K562 (cell line): ENCODE data around the gene MCU. TPM values are rescaled to one million over a fixed set of nuclear protein-coding genes. Genes with fewer than 3 reads are reported as not detected.

ENCODE experiments used
- ATAC-seq: fragments of 200-7000 bp; cut with Tn5 transposase; 3 replicates; pipeline ENCODE4 v1.9.1; 2020; ENCODE audit warnings: moderate library complexity
- BruUV-seq: library from RNA; stranded (reverse); fragments of 400-500 nt; replicated peaks from 2 replicates; lab custom pipeline; 2021; lab: Mats Ljungman, UMichigan
- CTCF ChIA-PET: fragments of 300-600 bp; formaldehyde crosslinking; extraction: SDS; loops from one replicate; lab custom pipeline; 2021; ENCODE audit warnings: low intra/inter-chr PET ratio; lab: Yijun Ruan, JAX
- POLR2A ChIA-PET: fragments of 300-600, 350-650 bp; sonication (Branson Sonifier 250); formaldehyde crosslinking; extraction: SDS; loops from one replicate; lab custom pipeline; 2021; ENCODE audit warnings: antibody characterized with exemption, inconsistent platforms; lab: Yijun Ruan, JAX
- DNase-seq, 4 experiments: peaks; one replicate each; pipeline versions ENCODE4 v3.0.0 to v3.0.0-alpha.2; 2011 to 2018; ENCODE audit warnings: low spot score in 3 of 4, mixed read lengths in 3 of 4; ENCODE audit errors: extremely low read depth in 1 of 4
- FAIRE-seq: peaks from 2 replicates; lab custom pipeline; 2011; peaks lifted over from hg19 to GRCh38; lab: Jason Lieb, UNC
- H2AFZ ChIP-seq: 2 replicates; pipeline ENCODE4 v1.6.0; 2011; ENCODE audit warnings: low read depth, low read length, control low read depth, inconsistent platforms
- H3K27ac ChIP-seq: fragments of 200-600 bp; 3 replicates; pipeline ENCODE4 v1.8.0; 2011; ENCODE audit warnings: low read depth, mild to moderate bottlenecking, control low read depth, inconsistent platforms, low read length, moderate library complexity, mixed read lengths; ENCODE audit errors: extremely low read depth
- H3K27me3 ChIP-seq, 2 experiments: fragments of 300-600 bp in 1 of 2; 2 replicates in 1 of 2; 3 replicates in 1 of 2; pipeline versions ENCODE4 v1.6.0 to v1.8.0; 2011; ENCODE audit warnings: inconsistent platforms in 2 of 2, low read length in 2 of 2, mild to moderate bottlenecking in 1 of 2, mixed read lengths in 1 of 2, moderate library complexity in 1 of 2; ENCODE audit not compliant: control insufficient read depth in 2 of 2, insufficient read depth in 2 of 2
- H3K36me3 ChIP-seq: fragments of 300-600 bp; 3 replicates; pipeline ENCODE4 v1.8.0; 2011; ENCODE audit warnings: mild to moderate bottlenecking, low read length, inconsistent platforms; ENCODE audit not compliant: control insufficient read depth, insufficient read depth
- H3K4me1 ChIP-seq, 2 experiments: fragments of 200-600 bp in 1 of 2; replicated peaks in 1 of 2; 2 replicates in 1 of 2; 3 replicates in 1 of 2; pipeline versions ENCODE4 v1.5.1 to v1.8.0; 2011; ENCODE audit warnings: inconsistent platforms in 2 of 2, low read length in 2 of 2, mild to moderate bottlenecking in 1 of 2, mixed read lengths in 1 of 2, moderate library complexity in 1 of 2; ENCODE audit not compliant: control insufficient read depth in 2 of 2, insufficient read depth in 2 of 2
- H3K4me2 ChIP-seq: 2 replicates; pipeline ENCODE4 v1.6.1; 2011; ENCODE audit warnings: low read length, control low read depth, inconsistent platforms, mixed read lengths; ENCODE audit not compliant: insufficient read depth
- H3K4me3 ChIP-seq: fragments of 200-600 bp; sonication (generic), shearing (Covaris generic); 2 replicates; pipeline ENCODE4 v1.5.1; 2016; ENCODE audit warnings: control low read depth, inconsistent platforms
- H3K79me2 ChIP-seq: fragments of 200-600 bp; 3 replicates; pipeline ENCODE4 v1.8.0; 2011; ENCODE audit warnings: low read length, inconsistent platforms; ENCODE audit not compliant: control insufficient read depth, insufficient read depth
- H3K9ac ChIP-seq, 2 experiments: 2 replicates each; pipeline versions ENCODE4 v1.6.0 to v1.6.1; 2011; ENCODE audit warnings: low read depth in 2 of 2, low read length in 2 of 2, control low read depth in 1 of 2, inconsistent platforms in 1 of 2, mild to moderate bottlenecking in 1 of 2, mixed read lengths in 1 of 2; ENCODE audit not compliant: insufficient read depth in 1 of 2
- H3K9me1 ChIP-seq: one replicate; pipeline ENCODE4 v1.6.0; 2011; ENCODE audit warnings: inconsistent platforms, mild to moderate bottlenecking, low read length, moderate library complexity; ENCODE audit not compliant: control insufficient read depth, insufficient read depth
- H3K9me3 ChIP-seq: replicated peaks from 2 replicates; pipeline ENCODE4 v1.5.1; 2011; ENCODE audit warnings: low read depth, low read length, inconsistent platforms; ENCODE audit not compliant: control insufficient read depth, insufficient read depth
- H4K20me1 ChIP-seq: replicated peaks from 2 replicates; pipeline ENCODE4 v1.6.1; 2011; ENCODE audit warnings: low read length, inconsistent platforms, mixed read lengths; ENCODE audit not compliant: control insufficient read depth, insufficient read depth
- CCAR2 ChIP-seq: fragments of 200-400 bp; formaldehyde crosslinking; IDR thresholded peaks from 2 replicates; pipeline ENCODE4 v1.6.1; 2017; ENCODE audit warnings: mild to moderate bottlenecking, low read depth, low read length
- CREB5 ChIP-seq: fragments of 250-450 bp; sonication (Bioruptor Pico); IDR thresholded peaks from 2 replicates; pipeline ENCODE4 v1.5.0; 2020; ENCODE audit warnings: mild to moderate bottlenecking
- EP400 ChIP-seq: fragments of 450-650 bp; IDR thresholded peaks from 2 replicates; pipeline ENCODE4 v1.6.1; 2017; ENCODE audit warnings: antibody characterized with exemption, mild to moderate bottlenecking, moderate library complexity
- MAFF ChIP-seq: IDR thresholded peaks from 2 replicates; pipeline ENCODE4 v1.6.1; 2012; ENCODE audit warnings: low read length, improper control_type of control experiment
- MEIS2 ChIP-seq: fragments of 450-650 bp; IDR thresholded peaks from 2 replicates; pipeline ENCODE4 v1.6.1; 2014; ENCODE audit warnings: mild to moderate bottlenecking; ENCODE audit not compliant: partially characterized antibody
- MITF ChIP-seq: IDR thresholded peaks from 2 replicates; pipeline ENCODE4 v1.6.1; 2014; ENCODE audit warnings: antibody characterized with exemption
- NR1H2 ChIP-seq: sonication (generic); formaldehyde crosslinking; IDR thresholded peaks from 2 replicates; pipeline ENCODE4 v1.4.0; 2020; ENCODE audit warnings: mild to moderate bottlenecking, missing genetic modification reagents
- RAD21 ChIP-seq, 2 experiments: fragments of 250-450 bp in 1 of 2; fragments of 450-650 bp in 1 of 2; sonication (Bioruptor Pico) in 1 of 2; formaldehyde crosslinking in 1 of 2; IDR thresholded peaks in 1 of 2; conservative IDR thresholded peaks in 1 of 2; 2 replicates each; pipeline versions ENCODE4 v1.4.0 to v1.8.0; 2020 to 2022; ENCODE audit warnings: mild to moderate bottlenecking in 2 of 2, moderate library complexity in 1 of 2
- SRSF1 ChIP-seq: fragments of 200-400 bp; formaldehyde crosslinking; IDR thresholded peaks from 2 replicates; pipeline ENCODE4 v1.6.1; 2017; ENCODE audit warnings: mild to moderate bottlenecking, low read depth, low read length, moderate library complexity
- STAG1 ChIP-seq: sonication (generic); formaldehyde crosslinking; IDR thresholded peaks from 2 replicates; pipeline ENCODE4 v1.5.0; 2020; ENCODE audit warnings: missing genetic modification reagents, borderline replicate concordance
- TAF9B ChIP-seq: fragments of 450-650 bp; IDR thresholded peaks from 2 replicates; pipeline ENCODE4 v1.6.1; 2018; ENCODE audit warnings: mild to moderate bottlenecking; ENCODE audit not compliant: partially characterized antibody
- WHSC1 ChIP-seq: IDR thresholded peaks from one replicate; pipeline ENCODE4 v1.6.1; 2012; ENCODE audit warnings: low read length, control low read depth, inconsistent platforms
- ZBTB49 ChIP-seq: sonication (generic); formaldehyde crosslinking; IDR thresholded peaks from 2 replicates; pipeline ENCODE4 v1.8.0; 2022; ENCODE audit warnings: missing genetic modification reagents, mild to moderate bottlenecking, borderline replicate concordance
- ZNF224 ChIP-seq: sonication (generic); formaldehyde crosslinking; IDR thresholded peaks from 2 replicates; pipeline ENCODE4 v1.8.0; 2022; ENCODE audit warnings: mild to moderate bottlenecking, missing genetic modification reagents
- ZNF324 ChIP-seq: fragments of 250-450 bp; sonication (Bioruptor Pico); IDR thresholded peaks from 2 replicates; pipeline ENCODE4 v1.4.0; 2020; ENCODE audit warnings: mild to moderate bottlenecking
- ZNF436 ChIP-seq: fragments of 250-450, 450-650 bp; sonication (Bioruptor Pico); formaldehyde crosslinking; IDR thresholded peaks from 2 replicates; pipeline ENCODE4 v1.7.0; 2020; ENCODE audit warnings: mild to moderate bottlenecking
- ZNF551 ChIP-seq: fragments of 250-450 bp; sonication (Bioruptor Pico); IDR thresholded peaks from 2 replicates; pipeline ENCODE4 v1.5.0; 2021; ENCODE audit warnings: mild to moderate bottlenecking, moderate library complexity
- in situ Hi-C: fragments of 300-500 bp; cut with MboI; formaldehyde crosslinking; loops from 4 replicates; pipeline ENCODE4 v1.15.0; 2018; ENCODE audit warnings: inconsistent platforms, mixed read lengths
- intact Hi-C: fragments of 100-400 bp; cut with micrococcal nuclease; formaldehyde crosslinking; loops from 2 replicates; pipeline ENCODE4 v1.14.2; 2022
- polyA plus RNA-seq, 8 experiments: library from polyadenylated mRNA; depleted of rRNA in 4 of 8; stranded (reverse) in 5 of 8; unstranded in 3 of 8; fragments of >200 nt; fragmentation: Nextera tagmentation in 2 of 8; fragmentation: Illumina TruSeq in 1 of 8; extraction: Ambion mirVana in 2 of 8; extraction: Trizol in 1 of 8; gene quantifications; 2 replicates each; pipeline versions ENCODE4 v1.2.1 to v1.2.3, GENCODE V29; 2011 to 2014; ENCODE audit warnings: inconsistent platforms in 1 of 8, missing spikeins in 1 of 8
- total RNA-seq, 7 experiments: library from RNA; depleted of rRNA in 6 of 7; stranded (reverse); fragments of >200 nt in 6 of 7; fragmentation: Illumina TruSeq in 2 of 7; extraction: Trizol in 2 of 7; gene quantifications; 2 replicates each; pipeline versions ENCODE4 v1.2.1 to v1.2.3, GENCODE V29; 2011 to 2021; ENCODE audit warnings: low replicate concordance in 1 of 7

MCU gene
- total and polyA plus RNA-seq, 9 of the 15 experiments (the other 6 are each of a cell fraction or from before 2014, with no cell fraction given) = 8.2 to 88.8 (median 21.3) TPM

DNA sequence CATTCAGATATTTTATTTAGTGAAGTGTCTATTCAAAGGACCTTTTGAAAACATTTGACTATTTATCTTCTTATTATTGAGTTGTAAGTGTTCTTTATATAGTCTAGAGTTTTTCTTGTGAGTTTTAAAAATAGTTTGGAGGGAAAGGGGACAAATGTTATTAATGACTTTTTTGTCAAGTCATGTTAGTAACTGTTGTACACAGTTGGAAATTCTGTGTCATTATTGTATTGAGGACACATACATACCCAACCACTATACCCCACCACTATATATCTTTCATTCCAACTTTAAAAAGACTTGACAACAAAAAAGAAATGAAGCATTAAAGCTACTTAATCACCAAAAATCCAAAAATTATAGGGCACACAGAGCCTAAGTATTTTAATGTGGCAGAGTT lies 148.4 kb downstream of the MCU start:
- intact Hi-C loops = no loop called here
- Histone ChIP-seq H3K27me3 (no peaks in the 10 kb centered on the region), H3K9me1 (no peaks in the 10 kb centered on the region), H3K4me1 (peaks cover 3 to 11% of the 10 kb centered on the region in 2 experiments; a peak in 3 of 5 replicates), H4K20me1 (no peaks in the 10 kb centered on the region), H3K27ac (peak overlapping the region; percentile 61; the same call in 2 of the 3 replicates), H3K9me3 (no peaks in the 10 kb centered on the region), H3K4me3 (no peak overlapping the region), H3K4me2 (peak overlapping the region; percentile 27; the same call in 1 of the 2 replicates), H3K36me3 (0 out of 3 replicates have a peak, but pooled peaks cover 4% of the 10 kb centered on the region), H2AFZ (peak overlapping the region; percentile 83), H3K9ac (peak overlapping the region in 1 of 2 experiments; percentile 51; a peak in 1 of 4 replicates), H3K79me2 (no peaks in the 10 kb centered on the region)
- TSS peak; percentile 18 for BruUV-seq
- ATAC-seq (peak; percentile 53; the same call in 2 of the 3 replicates), FAIRE-seq (no peak), DNase-seq (no peak)
- ChIA-PET POLR2A (interaction anchor here (1.4 kb wide), 1 partner anchor 457 kb away, joined by 4 read pairs; no protein-coding TSS in a partner anchor), CTCF (no interaction called here)
- in situ Hi-C loops = no loop called here
- TF ChIP-seq ZBTB49 (no peak), MITF (no peak), MEIS2 (no peak), ZNF436 (no peak), ZNF551 (CRISPR knock-in tag) (no peak), CCAR2 (no peak), TAF9B (peak; percentile 41), NR1H2 (CRISPR knock-in tag) (no peak), ZNF224 (CRISPR knock-in tag) (no peak), EP400 (0 out of 2 replicates have a peak, but pooled peaks have one; percentile 28), MAFF (peak; percentile 45; the same call in 1 of the 2 replicates), ZNF324 (no peak), CREB5 (CRISPR knock-in tag) (no peak), WHSC1 (no peak), RAD21 (CRISPR knock-in tag; conservative IDR thresholded peaks at IDR 0.05 in 1 of 2, IDR thresholded peaks at IDR 0.05 in 1 of 2) (no peak), STAG1 (CRISPR knock-in tag) (no peak), SRSF1 (no peak)
